Transverse colon (tissue), 3 donors: ENCODE data around the gene MED26.

Source experiments
- POLR2A ChIP-seq: fragments of 450-650 bp; IDR thresholded peaks from one replicate; pipeline ENCODE4 v1.6.1; 2016; ENCODE audit warnings: antibody characterized with exemption, mild to moderate bottlenecking, moderate library complexity
- TF ChIP-seq, protein P1 (sequence below), 5 experiments: fragments of 200-600 bp in 3 of 5; fragments of 450-650 bp in 2 of 5; sonication (generic) in 3 of 5; IDR thresholded peaks; 1 replicate in 2 of 5; 2 replicates in 3 of 5; pipeline ENCODE4 v1.5.1; 2016 to 2017; ENCODE audit warnings: antibody characterized with exemption in 5 of 5, inconsistent platforms in 3 of 5, mild to moderate bottlenecking in 2 of 5, moderate library complexity in 1 of 5

DNA sequence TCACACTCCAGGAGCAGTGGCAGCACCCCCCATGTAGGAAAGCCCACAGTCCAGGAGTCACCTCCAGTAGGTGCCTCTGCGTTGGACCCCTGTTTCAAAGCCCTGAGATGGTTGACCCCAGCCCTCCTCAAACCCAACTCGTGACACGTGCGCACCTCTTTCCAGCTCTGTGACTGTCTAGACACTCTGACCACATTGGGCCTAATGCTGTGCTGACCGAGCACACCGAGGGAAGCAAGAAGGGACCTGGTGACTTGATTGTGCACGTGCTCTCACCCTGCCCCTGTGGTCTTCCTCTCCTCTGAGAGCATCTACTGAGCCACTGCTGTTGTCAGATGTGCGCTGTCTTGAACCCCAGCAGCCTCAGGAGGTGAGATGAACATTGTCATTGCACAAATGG, 32.9 kb downstream of the MED26 start:
- TF ChIP-seq, protein P1, sequence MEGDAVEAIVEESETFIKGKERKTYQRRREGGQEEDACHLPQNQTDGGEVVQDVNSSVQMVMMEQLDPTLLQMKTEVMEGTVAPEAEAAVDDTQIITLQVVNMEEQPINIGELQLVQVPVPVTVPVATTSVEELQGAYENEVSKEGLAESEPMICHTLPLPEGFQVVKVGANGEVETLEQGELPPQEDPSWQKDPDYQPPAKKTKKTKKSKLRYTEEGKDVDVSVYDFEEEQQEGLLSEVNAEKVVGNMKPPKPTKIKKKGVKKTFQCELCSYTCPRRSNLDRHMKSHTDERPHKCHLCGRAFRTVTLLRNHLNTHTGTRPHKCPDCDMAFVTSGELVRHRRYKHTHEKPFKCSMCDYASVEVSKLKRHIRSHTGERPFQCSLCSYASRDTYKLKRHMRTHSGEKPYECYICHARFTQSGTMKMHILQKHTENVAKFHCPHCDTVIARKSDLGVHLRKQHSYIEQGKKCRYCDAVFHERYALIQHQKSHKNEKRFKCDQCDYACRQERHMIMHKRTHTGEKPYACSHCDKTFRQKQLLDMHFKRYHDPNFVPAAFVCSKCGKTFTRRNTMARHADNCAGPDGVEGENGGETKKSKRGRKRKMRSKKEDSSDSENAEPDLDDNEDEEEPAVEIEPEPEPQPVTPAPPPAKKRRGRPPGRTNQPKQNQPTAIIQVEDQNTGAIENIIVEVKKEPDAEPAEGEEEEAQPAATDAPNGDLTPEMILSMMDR (IDR thresholded peaks at IDR 0.05), result no peak
- no peak for TF ChIP-seq POLR2A
